SK-N-SH (cell line): Measurements from ENCODE around the gene ALKBH6. TPM values are rescaled to one million over a fixed set of nuclear protein-coding genes. Genes with fewer than 3 reads are reported as not detected.

Source experiments
- CTCF ChIA-PET: fragments of 300-600, 350-600 bp; formaldehyde crosslinking; extraction: SDS; loops from one replicate; lab custom pipeline; 2021; lab: Yijun Ruan, JAX
- POLR2A ChIA-PET: fragments of 350-600 bp; sonication (Branson Sonifier 250); formaldehyde crosslinking; extraction: SDS; loops from one replicate; lab custom pipeline; 2020; ENCODE audit warnings: antibody characterized with exemption, inconsistent platforms; lab: Yijun Ruan, JAX
- DNase-seq: peaks from one replicate; pipeline ENCODE4 v3.0.0; 2012
- H2AFZ ChIP-seq: fragments of 200-600 bp; sonication (generic); 2 replicates; pipeline ENCODE4 v1.8.1; 2016; ENCODE audit warnings: antibody characterized with exemption, mild to moderate bottlenecking, low read depth
- H3F3A ChIP-seq: fragments of 200-600 bp; sonication (generic); replicated peaks from 2 replicates; pipeline ENCODE3; 2016; ENCODE audit warnings: antibody characterized with exemption, mild to moderate bottlenecking; ENCODE audit not compliant: insufficient read depth
- H3K27ac ChIP-seq, 2 experiments: fragments of 200-500 bp in 1 of 2; fragments of 200-600 bp in 1 of 2; sonication (Bioruptor generic) in 1 of 2; sonication (generic), shearing (Covaris generic) in 1 of 2; 2 replicates each; pipeline versions ENCODE4 v1.5.1 to v1.6.1; 2014 to 2016; ENCODE audit warnings: low read depth in 2 of 2, inconsistent platforms in 1 of 2, low read length in 1 of 2, mild to moderate bottlenecking in 1 of 2, mixed read lengths in 1 of 2
- H3K27me3 ChIP-seq: fragments of 200-600 bp; sonication (generic), shearing (Covaris generic); 2 replicates; pipeline ENCODE4 v1.6.1; 2016; ENCODE audit warnings: mixed run types; ENCODE audit not compliant: insufficient read depth
- H3K36me3 ChIP-seq, 2 experiments: fragments of 200-500 bp in 1 of 2; fragments of 200-600 bp in 1 of 2; sonication (Bioruptor generic) in 1 of 2; sonication (generic) in 1 of 2; replicated peaks in 1 of 2; 2 replicates each; pipeline versions ENCODE3 to v1.5.1; 2014 to 2016; ENCODE audit warnings: low read length in 1 of 2, mild to moderate bottlenecking in 1 of 2; ENCODE audit not compliant: insufficient read depth in 2 of 2, control insufficient read depth in 1 of 2
- H3K4me1 ChIP-seq, 2 experiments: fragments of 200-500 bp in 1 of 2; fragments of 200-600 bp in 1 of 2; sonication (Bioruptor generic) in 1 of 2; sonication (generic), shearing (Covaris generic) in 1 of 2; 2 replicates each; pipeline versions ENCODE4 v1.5.1 to v1.6.1; 2014 to 2016; ENCODE audit warnings: low read depth in 1 of 2, low read length in 1 of 2, mixed run types in 1 of 2; ENCODE audit not compliant: insufficient read depth in 2 of 2, control insufficient read depth in 1 of 2
- H3K4me2 ChIP-seq: fragments of 200-600 bp; sonication (generic), shearing (Covaris generic); 2 replicates; pipeline ENCODE4 v1.6.1; 2017; ENCODE audit warnings: mixed run types
- H3K4me3 ChIP-seq, 2 experiments: fragments of 200-500 bp in 1 of 2; fragments of 200-600 bp in 1 of 2; sonication (Bioruptor generic) in 1 of 2; sonication (generic), shearing (Covaris generic) in 1 of 2; 2 replicates each; pipeline versions ENCODE4 v1.5.1 to v1.8.1; 2014 to 2016; ENCODE audit warnings: low read depth in 2 of 2, inconsistent platforms in 1 of 2, low read length in 1 of 2, mild to moderate bottlenecking in 1 of 2, mixed read lengths in 1 of 2, moderate library complexity in 1 of 2
- H3K79me2 ChIP-seq: fragments of 200-600 bp; sonication (generic); 2 replicates; pipeline ENCODE4 v1.8.1; 2017; ENCODE audit warnings: mild to moderate bottlenecking; ENCODE audit not compliant: insufficient read depth
- H3K9ac ChIP-seq: fragments of 200-600 bp; sonication (generic); 2 replicates; pipeline ENCODE4 v1.6.1; 2017; ENCODE audit warnings: mixed run types
- H3K9me2 ChIP-seq: fragments of 200-600 bp; sonication (generic); 2 replicates; pipeline ENCODE4 v1.6.1; 2017; ENCODE audit warnings: mixed run types
- H3K9me3 ChIP-seq: fragments of 200-600 bp; sonication (generic); 2 replicates; pipeline ENCODE4 v1.6.1; 2017; ENCODE audit warnings: mixed run types, mild to moderate bottlenecking, moderate library complexity
- H4K20me1 ChIP-seq: fragments of 200-600 bp; sonication (generic); 2 replicates; pipeline ENCODE4 v1.6.1; 2017; ENCODE audit warnings: mild to moderate bottlenecking, mixed run types; ENCODE audit not compliant: insufficient read depth
- CHD2 ChIP-seq: fragments of 150-350 bp; IDR thresholded peaks from 2 replicates; pipeline ENCODE4 v1.6.1; 2018; ENCODE audit warnings: low read length; ENCODE audit not compliant: partially characterized antibody
- FOXJ3 ChIP-seq: sonication (generic); formaldehyde crosslinking; IDR thresholded peaks from 2 replicates; pipeline ENCODE4 v1.5.1; 2020; ENCODE audit warnings: mild to moderate bottlenecking, missing genetic modification reagents
- GABPA ChIP-seq: IDR thresholded peaks from 2 replicates; pipeline ENCODE4 v1.4.0; 2012; ENCODE audit warnings: low read depth, mild to moderate bottlenecking
- JUND ChIP-seq: IDR thresholded peaks from 2 replicates; pipeline ENCODE4 v1.4.0; 2012
- MXI1 ChIP-seq: IDR thresholded peaks from 2 replicates; pipeline ENCODE4 v1.6.1; 2012; ENCODE audit warnings: mild to moderate bottlenecking, low read depth, low read length, improper control_type of control experiment
- RAD21 ChIP-seq: IDR thresholded peaks from 2 replicates; pipeline ENCODE4 v1.6.1; 2012; ENCODE audit warnings: mild to moderate bottlenecking, low read length
- REST ChIP-seq: IDR thresholded peaks from 2 replicates; pipeline ENCODE4 v1.6.1; 2012; ENCODE audit warnings: mild to moderate bottlenecking, low read depth, low read length, moderate library complexity
- TAF1 ChIP-seq: IDR thresholded peaks from 2 replicates; pipeline ENCODE4 v1.6.1; 2012; ENCODE audit warnings: low read depth, mild to moderate bottlenecking, low read length, moderate library complexity, borderline replicate concordance
- ZBTB33 ChIP-seq: IDR thresholded peaks from 2 replicates; pipeline ENCODE4 v1.4.0; 2012; ENCODE audit warnings: low read depth, borderline replicate concordance
- WGBS: methylation state at CpG from one replicate; pipeline ENCODE4 v1.1.6; 2017; ENCODE audit warnings: low lambda C conversion rate; 5-methylcytosine and 5-hydroxymethylcytosine counted together
- polyA plus RNA-seq, 3 experiments: library from polyadenylated mRNA; depleted of rRNA; stranded (reverse); fragments of >200 nt; gene quantifications; 2 replicates each; pipeline ENCODE4 v1.2.3, GENCODE V29; 2012
- TF ChIP-seq, protein P1 (sequence below): IDR thresholded peaks from 2 replicates; pipeline ENCODE4; 2012
- TF ChIP-seq, protein P2 (sequence below): fragments of 150-350 bp; IDR thresholded peaks from 2 replicates; pipeline ENCODE4 v1.6.1; 2016; ENCODE audit warnings: mild to moderate bottlenecking, low read depth, low read length

ALKBH6 gene
- polyA plus RNA-seq, 1 of the 3 experiments (the other 2 are of a cell fraction), result 29.9 TPM

- POLR2A ChIA-PET, result interaction anchor here (0.8 kb wide), 1 partner anchor 53 kb away, joined by 3 read pairs; no protein-coding TSS in a partner anchor
- Histone ChIP-seq H3K4me3 (no peak overlapping the region), H2AFZ (no peak overlapping the region), H3K4me1 (no peaks in the 10 kb centered on the region), H3K9me3 (no peaks in the 10 kb centered on the region), H3K9me2 (no peaks in the 10 kb centered on the region), H3K79me2 (peaks cover 38% of the 10 kb centered on the region), H4K20me1 (peaks cover 17% of the 10 kb centered on the region; the same call in 1 of the 2 replicates), H3K27me3 (no peaks in the 10 kb centered on the region), H3K4me2 (no peak overlapping the region), H3K36me3 (peaks cover 5 to 6% of the 10 kb centered on the region in 2 experiments), H3F3A (no peaks in the 10 kb centered on the region), H3K9ac (no peak overlapping the region), H3K27ac (no peak overlapping the region)
- TF ChIP-seq, protein P1, sequence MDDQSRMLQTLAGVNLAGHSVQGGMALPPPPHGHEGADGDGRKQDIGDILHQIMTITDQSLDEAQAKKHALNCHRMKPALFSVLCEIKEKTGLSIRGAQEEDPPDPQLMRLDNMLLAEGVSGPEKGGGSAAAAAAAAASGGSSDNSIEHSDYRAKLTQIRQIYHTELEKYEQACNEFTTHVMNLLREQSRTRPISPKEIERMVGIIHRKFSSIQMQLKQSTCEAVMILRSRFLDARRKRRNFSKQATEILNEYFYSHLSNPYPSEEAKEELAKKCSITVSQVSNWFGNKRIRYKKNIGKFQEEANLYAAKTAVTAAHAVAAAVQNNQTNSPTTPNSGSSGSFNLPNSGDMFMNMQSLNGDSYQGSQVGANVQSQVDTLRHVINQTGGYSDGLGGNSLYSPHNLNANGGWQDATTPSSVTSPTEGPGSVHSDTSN, result no peak
- TF ChIP-seq CHD2 (no peak), ZBTB33 (no peak), GABPA (no peak), REST (no peak), FOXJ3 (CRISPR knock-in tag) (no peak), RAD21 (no peak), JUND (no peak), TAF1 (no peak), MXI1 (no peak)
- TF ChIP-seq, protein P2, sequence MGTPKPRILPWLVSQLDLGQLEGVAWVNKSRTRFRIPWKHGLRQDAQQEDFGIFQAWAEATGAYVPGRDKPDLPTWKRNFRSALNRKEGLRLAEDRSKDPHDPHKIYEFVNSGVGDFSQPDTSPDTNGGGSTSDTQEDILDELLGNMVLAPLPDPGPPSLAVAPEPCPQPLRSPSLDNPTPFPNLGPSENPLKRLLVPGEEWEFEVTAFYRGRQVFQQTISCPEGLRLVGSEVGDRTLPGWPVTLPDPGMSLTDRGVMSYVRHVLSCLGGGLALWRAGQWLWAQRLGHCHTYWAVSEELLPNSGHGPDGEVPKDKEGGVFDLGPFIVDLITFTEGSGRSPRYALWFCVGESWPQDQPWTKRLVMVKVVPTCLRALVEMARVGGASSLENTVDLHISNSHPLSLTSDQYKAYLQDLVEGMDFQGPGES, result no peak
- CTCF ChIA-PET, result interaction anchor here (0.9 to 1.6 kb wide), 6 partner anchors 23 to 112 kb away, joined by 3 to 10 read pairs (median 4); no protein-coding TSS in a partner anchor
- no peak for DNase-seq
- 100% methylated on average over 2 of the region's 2 CpGs for WGBS
These were observed 47.4 kb upstream of the ALKBH6 start for GRCh38 chr19:36061367-36061766.
